ENCODE data around the gene TPH1.

DNA sequence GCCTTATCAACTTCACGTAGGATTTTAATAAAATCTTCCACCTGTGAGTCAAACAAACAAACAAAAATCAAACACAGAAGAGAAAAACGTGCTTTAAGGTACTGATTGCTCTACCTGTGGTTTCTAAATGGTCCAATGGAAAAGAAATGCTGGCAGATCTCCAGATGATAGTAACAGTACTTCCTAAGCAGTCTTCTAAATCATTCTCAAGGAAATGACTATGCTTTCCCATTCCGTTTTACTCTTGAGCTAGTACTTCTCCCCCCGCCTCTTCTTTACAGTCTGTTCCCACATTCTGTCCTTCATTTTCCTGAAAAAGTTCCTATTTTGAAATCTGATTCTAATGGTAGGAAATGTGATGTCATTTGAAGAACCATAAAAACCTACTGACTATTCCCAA, 34.4 kb upstream of the TPH1 start:
- TF ChIP-seq, protein P1, sequence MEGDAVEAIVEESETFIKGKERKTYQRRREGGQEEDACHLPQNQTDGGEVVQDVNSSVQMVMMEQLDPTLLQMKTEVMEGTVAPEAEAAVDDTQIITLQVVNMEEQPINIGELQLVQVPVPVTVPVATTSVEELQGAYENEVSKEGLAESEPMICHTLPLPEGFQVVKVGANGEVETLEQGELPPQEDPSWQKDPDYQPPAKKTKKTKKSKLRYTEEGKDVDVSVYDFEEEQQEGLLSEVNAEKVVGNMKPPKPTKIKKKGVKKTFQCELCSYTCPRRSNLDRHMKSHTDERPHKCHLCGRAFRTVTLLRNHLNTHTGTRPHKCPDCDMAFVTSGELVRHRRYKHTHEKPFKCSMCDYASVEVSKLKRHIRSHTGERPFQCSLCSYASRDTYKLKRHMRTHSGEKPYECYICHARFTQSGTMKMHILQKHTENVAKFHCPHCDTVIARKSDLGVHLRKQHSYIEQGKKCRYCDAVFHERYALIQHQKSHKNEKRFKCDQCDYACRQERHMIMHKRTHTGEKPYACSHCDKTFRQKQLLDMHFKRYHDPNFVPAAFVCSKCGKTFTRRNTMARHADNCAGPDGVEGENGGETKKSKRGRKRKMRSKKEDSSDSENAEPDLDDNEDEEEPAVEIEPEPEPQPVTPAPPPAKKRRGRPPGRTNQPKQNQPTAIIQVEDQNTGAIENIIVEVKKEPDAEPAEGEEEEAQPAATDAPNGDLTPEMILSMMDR (IDR thresholded peaks at IDR 0.05): no peak
- no peak for TF ChIP-seq POLR2A (IDR thresholded peaks at IDR 0.05)
